GM21737 (cell line): Measurements from ENCODE around the gene CHD9.
"Not testable (repeated sequence)": the region's sequence is repeated elsewhere in the genome, so short reads cannot be mapped to it uniquely, and the experiment has no call there.

Experiments
- ATAC-seq: cut with Tn5 transposase; IDR thresholded peaks from one replicate; pipeline ENCODE4 v1.9.1; 2021; ENCODE audit warnings: mild to moderate bottlenecking, moderate library complexity; ENCODE audit not compliant: unreplicated experiment

The CHD9 gene

DNA sequence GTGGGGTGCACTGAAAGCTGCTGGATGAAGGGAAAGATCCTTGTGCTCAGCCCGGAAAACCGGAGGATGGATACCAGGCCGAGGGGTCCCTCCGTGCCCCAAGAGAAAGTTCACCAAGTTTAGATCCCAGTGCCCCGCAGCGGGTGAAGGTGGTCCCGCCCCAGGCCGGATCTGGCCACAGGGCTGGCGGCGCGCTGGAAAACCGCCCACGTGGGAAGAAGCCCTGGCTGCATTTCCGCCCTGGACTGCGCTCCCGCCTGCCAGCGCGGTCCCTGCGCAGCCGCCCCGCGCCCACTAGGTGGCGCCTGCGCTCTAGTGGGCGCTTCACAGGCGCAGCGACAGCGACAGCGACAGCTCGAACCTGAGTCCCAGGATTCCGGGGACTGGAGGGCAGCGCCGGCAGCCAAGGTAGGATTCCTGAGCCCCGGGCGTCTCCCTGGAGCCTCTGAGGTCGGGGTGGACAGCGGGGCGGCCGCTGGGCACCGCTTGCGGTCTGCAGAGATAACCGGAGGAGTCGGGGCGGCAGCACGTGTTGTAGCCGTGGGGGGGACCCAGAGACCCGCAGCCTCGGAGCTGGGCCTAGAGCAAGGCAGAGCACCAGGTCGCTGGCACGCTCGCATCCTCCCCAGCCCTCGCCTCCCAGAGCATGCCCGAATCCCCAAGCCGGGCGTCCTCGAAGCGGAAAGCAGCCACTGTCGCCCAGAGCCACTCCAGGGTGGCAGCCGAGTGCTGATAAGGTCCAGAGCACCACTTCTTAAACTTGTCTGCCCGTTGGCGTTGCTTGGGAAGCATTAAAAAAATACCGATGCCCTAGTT lies at the start of gene CHD9:
TSS of gene CHD9 (plus strand) at position 322 of the 816 bp plus-strand sequence. CDS start 101,099 bp downstream, outside the sequence.
- peak; percentile 80 for ATAC-seq

- no peak for ATAC-seq
Measured at GRCh38 chr16:53007095-53007494, 47.7 kb upstream of the CHD9 start.

- no peak for ATAC-seq
Measured at GRCh38 chr16:53014287-53014686, 40.5 kb upstream of the CHD9 start.

DNA sequence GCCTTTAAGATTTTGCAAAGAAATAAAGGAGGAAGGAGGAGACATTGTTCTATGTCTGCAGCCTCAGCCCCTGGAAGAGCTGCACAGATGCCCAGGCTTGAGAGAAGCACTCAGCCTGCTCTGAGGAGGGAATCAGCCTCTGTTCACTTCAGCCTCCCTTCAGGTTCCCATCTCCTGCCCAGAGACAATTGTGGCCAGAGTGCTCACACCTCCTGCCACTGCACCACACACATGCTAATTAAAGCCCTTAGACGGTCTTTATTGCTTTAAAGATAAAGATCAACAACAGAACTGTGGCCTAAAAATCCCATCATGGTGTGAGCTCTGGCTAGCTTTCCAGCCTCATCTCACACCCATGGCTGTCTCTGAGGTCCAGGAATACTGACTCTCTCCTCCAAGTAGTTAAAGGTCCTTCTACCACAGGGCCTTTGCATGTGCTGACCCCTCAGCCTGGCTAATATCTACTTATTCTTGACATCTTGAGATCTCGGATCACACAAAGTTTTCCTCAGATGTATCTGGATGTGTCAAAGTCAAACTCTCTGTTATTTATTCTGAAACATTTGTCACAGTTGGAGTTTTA lies 35.9 kb upstream of the CHD9 start:
- no peak for ATAC-seq

DNA sequence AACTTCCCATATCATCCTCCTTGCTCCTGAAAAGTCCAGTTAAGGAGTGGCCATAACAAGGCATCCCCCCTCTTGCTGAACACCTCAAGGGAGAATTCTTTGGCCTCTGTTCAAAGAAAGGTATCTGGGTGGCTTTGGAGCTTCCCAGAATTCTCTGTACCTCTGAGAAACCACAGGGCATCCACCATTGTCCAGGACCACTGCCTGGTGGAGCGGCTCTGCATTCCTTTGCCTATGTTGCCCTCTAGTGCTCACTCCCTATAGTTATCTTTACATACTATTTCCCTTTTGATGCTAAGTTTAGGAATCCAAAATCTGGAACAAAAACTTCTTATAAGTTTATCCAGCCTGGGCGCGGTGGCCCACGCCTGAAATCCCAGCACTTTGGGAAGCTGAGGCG lies 32.4 kb upstream of the CHD9 start:
- ATAC-seq: no peak

- no peak for ATAC-seq
Measured at GRCh38 chr16:53024045-53024444, 30.7 kb upstream of the CHD9 start.

- no peak for ATAC-seq
Measured at GRCh38 chr16:53029971-53030370, 24.8 kb upstream of the CHD9 start.

- no peak for ATAC-seq
Measured at GRCh38 chr16:53031323-53031942, 23.4 kb upstream of the CHD9 start.

DNA sequence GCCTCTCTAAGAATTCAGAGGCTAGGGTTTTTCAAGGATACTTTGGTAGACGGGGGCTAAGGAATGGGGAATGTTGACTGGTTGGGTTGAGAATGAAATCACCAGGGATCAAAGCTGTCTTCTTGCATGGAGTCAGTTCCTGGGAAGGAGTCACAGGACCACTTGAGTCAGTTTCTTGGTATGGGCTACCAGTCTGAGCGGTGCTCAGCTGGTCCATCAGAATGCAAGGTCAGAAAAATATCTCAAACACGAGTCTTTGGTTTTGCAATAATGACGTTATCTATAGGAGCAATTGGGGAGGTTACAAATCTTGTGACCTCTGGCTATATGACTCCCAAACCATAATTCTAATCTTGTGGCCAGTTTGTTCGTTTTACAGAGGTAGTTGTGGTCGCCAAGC lies 20.5 kb upstream of the CHD9 start:
- ATAC-seq: no peak

DNA sequence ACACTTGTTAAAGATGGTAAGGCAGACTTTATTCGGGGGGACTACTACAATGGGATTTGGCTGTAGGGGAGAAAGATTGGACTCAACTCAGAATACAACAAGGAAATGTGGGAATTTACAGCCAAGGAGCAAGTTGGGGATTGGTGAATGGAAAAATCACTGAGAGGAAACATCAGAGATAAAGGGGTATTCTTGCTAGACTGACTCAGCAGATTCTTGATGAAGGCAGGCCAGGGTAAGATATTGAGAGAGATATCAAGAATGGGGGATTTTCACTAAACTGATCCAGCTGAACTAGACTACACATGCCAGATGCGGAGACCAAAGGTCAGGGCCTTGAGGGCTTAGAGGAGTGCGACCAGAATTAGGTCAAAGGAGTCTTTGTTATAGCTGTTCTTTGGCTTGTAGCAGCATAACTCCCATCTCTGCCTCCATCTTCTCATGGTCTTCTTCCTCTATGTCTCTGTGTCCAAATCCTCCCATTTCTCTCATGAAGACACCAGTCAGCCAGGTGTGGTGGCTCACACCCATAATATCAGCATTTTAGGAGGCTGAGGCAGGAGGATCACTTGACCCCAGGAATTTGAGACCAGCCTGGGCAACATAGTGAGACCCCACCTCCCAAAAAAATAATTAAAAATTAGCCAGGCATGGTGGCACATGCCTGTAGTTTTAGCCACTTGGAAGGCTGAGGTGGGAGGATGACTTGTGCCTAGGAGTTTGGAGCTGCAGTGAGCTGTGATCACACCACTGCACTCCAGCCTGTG lies 19.4 kb upstream of the CHD9 start:
- ATAC-seq: no peak

DNA sequence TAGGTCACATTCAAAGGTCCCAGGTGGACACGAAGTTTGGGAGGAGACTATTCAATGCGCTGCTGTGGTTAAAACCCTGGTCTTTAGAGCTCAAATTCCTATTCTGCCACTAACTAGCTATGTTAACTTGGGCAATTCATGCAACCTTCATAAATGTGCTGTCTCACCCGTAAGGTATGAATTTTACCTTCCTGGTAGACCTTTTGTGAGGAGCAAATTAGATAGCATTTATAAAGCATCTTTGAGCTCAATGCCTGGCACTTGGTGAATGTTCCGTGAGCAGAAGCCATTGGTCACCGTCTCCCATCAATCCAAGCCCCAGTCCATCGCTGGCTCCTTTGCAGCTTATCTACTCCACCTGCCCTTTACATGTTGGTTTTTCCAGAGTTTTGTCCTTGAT lies 18.7 kb upstream of the CHD9 start:
- no peak for ATAC-seq

- ATAC-seq: not testable (repeated sequence)
Measured at GRCh38 chr16:53036711-53037110, 18.1 kb upstream of the CHD9 start.

DNA sequence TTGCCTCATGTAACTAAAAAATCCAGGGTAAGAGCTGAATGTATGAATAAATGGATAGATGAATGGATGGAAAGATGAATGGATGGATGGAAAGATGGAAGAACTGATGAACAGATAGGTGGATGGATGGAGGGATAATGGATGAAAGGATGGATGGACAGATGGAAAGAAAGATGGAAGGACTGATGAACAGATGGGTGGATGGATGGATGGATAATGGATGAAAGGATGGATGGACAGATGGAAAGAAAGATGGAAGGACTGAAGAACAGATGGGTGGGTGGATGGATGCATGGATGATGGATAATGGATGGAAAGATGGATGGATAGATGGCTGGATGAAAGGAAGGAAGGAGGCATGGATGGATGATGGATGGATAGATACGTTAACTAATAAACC lies 14.0 kb upstream of the CHD9 start:
- ATAC-seq: no peak

- ATAC-seq: no peak
Measured at GRCh38 chr16:53041320-53042051, 13.3 kb upstream of the CHD9 start.

- no peak for ATAC-seq
Measured at GRCh38 chr16:53042235-53042701, 12.5 kb upstream of the CHD9 start.

DNA sequence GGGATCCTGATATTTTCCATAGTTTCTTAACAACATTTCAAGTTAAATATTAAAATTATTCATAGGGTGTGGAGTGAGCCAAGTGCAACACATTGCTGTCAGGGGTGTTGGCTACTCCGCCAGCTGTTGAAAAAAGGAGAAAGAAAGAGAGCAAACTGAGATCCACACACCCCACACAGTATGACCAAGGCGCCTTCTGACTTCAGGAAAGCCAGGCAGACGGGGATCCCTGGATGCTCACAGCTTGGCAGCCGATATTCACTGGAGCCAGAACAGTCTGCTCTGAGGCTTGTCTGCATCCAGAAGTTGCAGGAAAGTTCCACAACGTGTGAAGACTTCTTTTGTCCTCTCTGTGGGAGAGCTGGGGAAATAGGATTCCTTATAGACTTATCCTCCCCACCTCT lies 11.4 kb upstream of the CHD9 start:
- ATAC-seq: no peak

DNA sequence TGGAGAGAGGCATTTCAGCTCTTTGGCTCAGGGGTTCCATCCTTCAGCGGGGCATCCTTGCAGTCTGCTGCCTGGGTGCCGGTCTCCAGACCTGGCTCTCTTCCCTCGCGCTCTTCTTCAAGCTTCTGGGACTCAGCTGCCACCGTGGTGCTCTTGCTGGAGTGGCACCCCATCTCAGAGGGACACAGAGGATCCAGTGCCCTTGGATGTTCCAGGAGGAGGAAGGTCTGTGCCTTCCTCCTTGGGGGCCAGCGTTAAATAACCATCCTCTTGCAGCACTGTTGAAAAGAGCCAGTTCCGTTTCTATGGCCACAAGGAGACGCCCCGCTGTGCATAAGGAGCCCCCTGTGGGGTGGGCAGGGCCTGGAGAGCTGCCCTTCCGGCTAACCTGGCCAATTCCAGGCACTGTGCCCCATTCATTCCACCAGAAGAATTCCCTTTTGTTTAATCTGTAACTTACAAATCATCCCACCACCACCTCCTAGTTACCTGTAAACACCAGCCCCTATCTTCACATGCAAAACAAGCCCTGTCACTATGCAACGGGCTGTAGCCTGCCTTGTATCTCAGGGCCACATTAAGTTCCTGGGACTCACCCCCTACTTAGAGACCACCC lies 10.7 kb upstream of the CHD9 start:
- no peak for ATAC-seq

DNA sequence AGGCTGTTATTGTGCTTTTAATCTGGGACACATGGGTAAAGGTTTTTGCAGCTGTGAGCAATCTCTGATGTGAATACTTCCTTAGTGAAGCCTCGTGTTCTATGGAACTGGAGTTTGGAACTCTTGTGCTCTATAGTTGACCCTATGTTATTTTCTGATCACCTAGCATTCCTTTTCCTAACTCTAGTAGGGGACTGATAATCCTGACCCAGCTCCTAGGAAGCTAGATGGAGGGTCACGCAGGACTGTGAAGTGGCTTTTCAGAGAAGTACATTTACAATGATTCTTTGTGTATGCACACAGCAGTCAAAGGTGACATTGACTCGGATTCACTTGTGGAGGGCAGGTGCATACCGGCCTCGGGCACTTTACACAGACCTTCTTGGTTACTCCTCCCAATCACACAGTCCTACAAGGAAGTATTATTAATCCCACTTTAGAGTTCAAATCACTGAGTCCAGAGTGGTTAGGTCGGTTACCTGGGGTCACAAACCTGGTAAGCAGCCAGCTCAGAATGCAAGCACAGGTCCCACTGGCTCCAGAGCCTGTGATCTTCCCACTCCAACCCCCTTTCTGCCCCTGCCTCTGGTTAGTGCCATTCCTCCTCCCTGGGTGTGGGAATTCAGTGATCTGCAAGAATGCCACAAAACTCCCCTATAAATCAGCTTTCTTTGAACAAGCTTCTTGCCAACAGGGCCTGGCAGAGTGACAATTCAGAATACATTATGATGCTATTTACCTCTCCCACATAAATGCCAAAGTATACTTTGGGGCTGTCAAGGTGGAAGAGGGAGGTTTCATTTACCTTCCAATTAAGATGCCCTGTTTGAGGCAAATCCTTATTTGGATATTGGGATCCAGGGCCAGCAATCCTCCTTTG lies 9.2 kb upstream of the CHD9 start:
- ATAC-seq: no peak

DNA sequence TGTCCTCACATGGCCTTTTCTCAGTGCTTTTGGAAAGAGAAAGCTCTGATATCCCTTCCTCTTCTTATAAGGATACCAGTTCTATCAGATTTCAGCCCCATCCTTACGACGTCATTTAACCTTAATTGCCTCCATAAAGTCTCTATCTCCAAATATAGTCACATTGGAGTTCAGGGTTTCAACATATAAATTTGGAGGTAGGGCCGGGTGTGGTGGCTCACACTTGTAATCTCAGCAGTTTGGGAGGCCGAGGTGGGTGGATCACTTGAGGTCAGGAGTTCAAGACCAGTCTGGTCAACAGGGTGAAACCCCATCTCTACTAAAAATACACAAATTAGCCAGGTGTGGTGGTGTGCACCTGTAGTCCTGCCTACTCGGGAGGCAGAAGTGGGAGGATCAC lies 7.3 kb upstream of the CHD9 start:
- ATAC-seq: not testable (repeated sequence)
